ENCODE results near the gene DNAH7.

GRCh38 chr2:195902857-195903256 lies 165.8 kb downstream of the DNAH7 start:
- TF ChIP-seq HDAC2 (IDR thresholded peaks at IDR 0.05; ENCODE audit: borderline replicate concordance in 1 of 2, low read depth in 2 of 2, low read length in 2 of 2): no peak
- no peak for TF ChIP-seq CTCF (IDR thresholded peaks at IDR 0.05; ENCODE audit: control extremely low read depth in 1 of 3, insufficient read depth in 1 of 3, low read depth in 1 of 3, low read length in 3 of 3)
- no peak for TF ChIP-seq BRCA1 (IDR thresholded peaks at IDR 0.05; ENCODE audit: low read depth, low read length)
